PC-9 (cell line): ENCODE data around the gene NID2. TPM values are rescaled to one million over a fixed set of nuclear protein-coding genes. Genes with fewer than 3 reads are reported as not detected.

Source experiments
- BruUV-seq: library from RNA; stranded (reverse); fragments of 400-500 nt; replicated peaks from 2 replicates; lab custom pipeline; 2021; lab: Mats Ljungman, UMichigan
- CTCF ChIA-PET: fragments of 300-600 bp; sonication (Branson Sonifier 250); formaldehyde crosslinking; loops from one replicate; lab custom pipeline; 2022; ENCODE audit warnings: antibody characterized with exemption; lab: Charles Lee
- POLR2A ChIA-PET: fragments of 300-600 bp; sonication (Branson Sonifier 250); formaldehyde crosslinking; loops from one replicate; lab custom pipeline; 2022; ENCODE audit warnings: antibody characterized with exemption; ENCODE audit not compliant: unreplicated experiment; lab: Charles Lee
- DNase-seq, 2 experiments: peaks; one replicate each; pipeline versions ENCODE4 v3.0.0 to v3.0.0-alpha.2; 2015 to 2022; ENCODE audit warnings: mixed read lengths in 1 of 2
- H2AFZ ChIP-seq: fragments of 200-600 bp; sonication (generic); 2 replicates; pipeline ENCODE4 v1.8.1; 2017; ENCODE audit warnings: antibody characterized with exemption
- H3F3A ChIP-seq: fragments of 200-600 bp; sonication (generic); 2 replicates; pipeline ENCODE4 v1.8.1; 2017; ENCODE audit warnings: antibody characterized with exemption, mild to moderate bottlenecking, low read depth; ENCODE audit not compliant: insufficient read depth
- H3K27ac ChIP-seq: fragments of 200-600 bp; sonication (generic); 2 replicates; pipeline ENCODE4 v1.6.1; 2016; ENCODE audit warnings: mixed run types
- H3K27me3 ChIP-seq: fragments of 200-600 bp; sonication (generic); 2 replicates; pipeline ENCODE4 v1.6.1; 2016; ENCODE audit warnings: low read depth, mixed run types; ENCODE audit not compliant: insufficient read depth
- H3K36me3 ChIP-seq: fragments of 200-600 bp; sonication (generic); 2 replicates; pipeline ENCODE4 v1.6.1; 2016; ENCODE audit warnings: low read depth, mixed run types
- H3K4me1 ChIP-seq: fragments of 200-600 bp; sonication (generic); replicated peaks from 2 replicates; pipeline ENCODE4 v1.6.1; 2016; ENCODE audit warnings: mixed run types; ENCODE audit not compliant: insufficient read depth
- H3K4me2 ChIP-seq: fragments of 200-600 bp; sonication (generic); 2 replicates; pipeline ENCODE4 v1.6.1; 2017; ENCODE audit warnings: mixed run types
- H3K4me3 ChIP-seq: fragments of 200-600 bp; sonication (generic); 2 replicates; pipeline ENCODE4 v1.6.1; 2016; ENCODE audit warnings: mixed run types
- H3K79me2 ChIP-seq: fragments of 200-600 bp; sonication (generic); 2 replicates; pipeline ENCODE4 v1.6.1; 2017; ENCODE audit warnings: low read depth, mixed run types
- H3K9me2 ChIP-seq: fragments of 200-600 bp; sonication (generic); 2 replicates; pipeline ENCODE4 v1.8.1; 2017; ENCODE audit warnings: mild to moderate bottlenecking; ENCODE audit not compliant: insufficient read depth
- H3K9me3 ChIP-seq: fragments of 200-600 bp; sonication (generic); 2 replicates; pipeline ENCODE4 v1.8.1; 2016; ENCODE audit warnings: low read depth; ENCODE audit not compliant: insufficient read depth
- H4K20me1 ChIP-seq: fragments of 200-600 bp; sonication (generic); 2 replicates; pipeline ENCODE4 v1.8.1; 2017; ENCODE audit not compliant: insufficient read depth
- CTCF ChIP-seq: fragments of 200-600 bp; sonication (generic); conservative IDR thresholded peaks from 2 replicates; pipeline ENCODE4 v1.6.1; 2017; ENCODE audit warnings: mixed run types, antibody characterized with exemption, mild to moderate bottlenecking, moderate library complexity
- EZH2 ChIP-seq: fragments of 200-600 bp; sonication (generic); IDR thresholded peaks from 2 replicates; pipeline ENCODE4 v1.8.0; 2017; ENCODE audit warnings: antibody characterized with exemption, low read depth
- intact Hi-C: fragments of 100-400 bp; cut with micrococcal nuclease; formaldehyde crosslinking; loops from one replicate; pipeline ENCODE4 v1.10.0; 2022; ENCODE audit not compliant: unreplicated experiment
- total RNA-seq: library from RNA; stranded (reverse); gene quantifications from 2 replicates; pipeline ENCODE4 v1.2.3, GENCODE V29; 2021

NID2 gene
- total RNA-seq, 1 experiment from 2014 or later: 0.11 TPM

GRCh38 chr14:52108823-52109222 lies 40.0 kb upstream of the NID2 start:
- no peak for TF ChIP-seq CTCF
- no peak for TF ChIP-seq EZH2
- H3K36me3 ChIP-seq: no peaks in the 10 kb centered on the region
- no peaks in the 10 kb centered on the region for H3K79me2 ChIP-seq
- intact Hi-C loops: no loop called here
- no peaks in the 10 kb centered on the region for H3K9me3 ChIP-seq
- ChIA-PET CTCF (no interaction called here), POLR2A (no interaction called here)
- no peaks in the 10 kb centered on the region for H3K27me3 ChIP-seq
- no peak for DNase-seq
- peaks cover 10% of the 10 kb centered on the region; the same call in 1 of the 2 replicates for H3F3A ChIP-seq
- H3K4me3 ChIP-seq: no peak overlapping the region
- no peaks in the 10 kb centered on the region for H3K9me2 ChIP-seq
- no peak overlapping the region for H2AFZ ChIP-seq
- no peak overlapping the region for H3K27ac ChIP-seq
- no peak overlapping the region for H3K4me2 ChIP-seq
- BruUV-seq: no TSS peak
- H3K4me1 ChIP-seq: peaks cover 6% of the 10 kb centered on the region; the same call in 1 of the 2 replicates
- H4K20me1 ChIP-seq: no peaks in the 10 kb centered on the region

- BruUV-seq: no TSS peak
- Histone ChIP-seq H3K27me3 (no peaks in the 10 kb centered on the region), H3K36me3 (no peaks in the 10 kb centered on the region), H3K9me2 (no peaks in the 10 kb centered on the region), H3K4me3 (no peak overlapping the region), H3K27ac (no peak overlapping the region), H3F3A (0 out of 2 replicates have a peak, but pooled peaks cover under 1% of the 10 kb centered on the region), H3K4me1 (peaks cover 2% of the 10 kb centered on the region; the same call in 1 of the 2 replicates), H4K20me1 (no peaks in the 10 kb centered on the region), H3K9me3 (no peaks in the 10 kb centered on the region), H3K4me2 (no peak overlapping the region), H2AFZ (no peak overlapping the region), H3K79me2 (no peaks in the 10 kb centered on the region)
- intact Hi-C loops: no loop called here
- DNase-seq: no peak
- ChIA-PET POLR2A (interaction anchor here (0.6 kb wide), 1 partner anchor 446 kb away, joined by 13 read pairs; the partner anchor contains the start of genes GPR137C and TXNDC16), CTCF (no interaction called here)
- no peak for TF ChIP-seq CTCF
- no peak for TF ChIP-seq EZH2
Observed at GRCh38 chr14:52106840-52107239, 38.0 kb upstream of the NID2 start.

GRCh38 chr14:52103416-52103815 lies 34.6 kb upstream of the NID2 start:
- CTCF ChIA-PET: no interaction called here
- DNase-seq: no peak

More at GRCh38 chr14:52103416-52103815, 34.6 kb upstream of the NID2 start:
- no peaks in the 10 kb centered on the region for H3K9me3 ChIP-seq
- H3K27me3 ChIP-seq: no peaks in the 10 kb centered on the region
- no peaks in the 10 kb centered on the region for H3K36me3 ChIP-seq
- H3K4me3 ChIP-seq: no peak overlapping the region
- no peak overlapping the region for H3K4me2 ChIP-seq
- intact Hi-C loops: no loop called here
- no peaks in the 10 kb centered on the region for H4K20me1 ChIP-seq
- H3K9me2 ChIP-seq: no peaks in the 10 kb centered on the region
- no peaks in the 10 kb centered on the region for H3F3A ChIP-seq
- no peak overlapping the region for H2AFZ ChIP-seq
- BruUV-seq: no TSS peak
- no peak overlapping the region for H3K27ac ChIP-seq
- no peak for TF ChIP-seq EZH2
- TF ChIP-seq CTCF: no peak
- H3K79me2 ChIP-seq: no peaks in the 10 kb centered on the region
- POLR2A ChIA-PET: interaction anchor here (0.6 kb wide), 1 partner anchor 242 kb away, joined by 3 read pairs; no protein-coding TSS in a partner anchor
- no peaks in the 10 kb centered on the region for H3K4me1 ChIP-seq
